B cell (primary cell): Measurements from ENCODE around the gene SPEG. TPM values are rescaled to one million over a fixed set of nuclear protein-coding genes. Genes with fewer than 3 reads are reported as not detected.

Experiments
- ATAC-seq: fragments of 200-7000 bp; cut with Tn5 transposase; one replicate; pipeline ENCODE4 v1.10.0; 2021; ENCODE audit warnings: low read depth, mild to moderate bottlenecking, moderate number of reproducible peaks, moderate library complexity
- CTCF ChIA-PET: fragments of 350-600 bp; sonication (Branson Sonifier 250); formaldehyde crosslinking; loops from one replicate; lab custom pipeline; 2021; ENCODE audit warnings: antibody characterized with exemption, inconsistent platforms; lab: Charles Lee
- POLR2A ChIA-PET: fragments of 350-600 bp; sonication (Branson Sonifier 250); formaldehyde crosslinking; loops from one replicate; lab custom pipeline; 2021; ENCODE audit warnings: antibody characterized with exemption; lab: Charles Lee
- DNase-seq: peaks from one replicate; pipeline ENCODE4 v3.0.0; 2013
- H2AFZ ChIP-seq: 2 replicates; pipeline ENCODE4 v1.6.1; 2012; ENCODE audit warnings: mild to moderate bottlenecking, low read depth, low read length; ENCODE audit not compliant: insufficient read depth, poor library complexity, severe bottlenecking
- H3K27ac ChIP-seq, 2 donors: 1 replicate in 1 of 2; 2 replicates in 1 of 2; pipeline ENCODE4 v1.5.1; 2012 to 2013; ENCODE audit warnings: low read length in 2 of 2, mild to moderate bottlenecking in 2 of 2, moderate library complexity in 1 of 2
- H3K27me3 ChIP-seq, 4 experiments: fragments of 200-600 bp in 1 of 4; sonication (generic) in 1 of 4; replicated peaks in 1 of 4; 1 replicate in 2 of 4; 2 replicates in 2 of 4; pipeline versions ENCODE4 v1.6.1 to v1.7.0; 2013 to 2016; ENCODE audit warnings: low read length in 3 of 4, mild to moderate bottlenecking in 2 of 4, mixed read lengths in 1 of 4, moderate library complexity in 1 of 4; ENCODE audit not compliant: insufficient read depth in 4 of 4, control insufficient read depth in 3 of 4; ENCODE audit errors: control extremely low read depth in 1 of 4
- H3K36me3 ChIP-seq, 2 experiments: replicated peaks in 1 of 2; 1 replicate in 1 of 2; 2 replicates in 1 of 2; pipeline versions ENCODE4 v1.6.1 to v1.7.1; 2013; ENCODE audit warnings: low read length in 1 of 2; ENCODE audit not compliant: insufficient read depth in 2 of 2, control insufficient read depth in 1 of 2; ENCODE audit errors: control extremely low read depth in 1 of 2, extremely low read depth in 1 of 2
- H3K4me1 ChIP-seq, 2 donors: fragments of 200-600 bp in 1 of 2; sonication (generic) in 1 of 2; 1 replicate in 1 of 2; 2 replicates in 1 of 2; pipeline versions ENCODE4 v1.5.1 to v1.6.1; 2013 to 2017; ENCODE audit warnings: low read length in 2 of 2; ENCODE audit not compliant: control insufficient read depth in 2 of 2, insufficient read depth in 2 of 2
- H3K4me2 ChIP-seq: replicated peaks from 2 replicates; pipeline ENCODE3; 2012; ENCODE audit warnings: mild to moderate bottlenecking, low read depth, low read length; ENCODE audit not compliant: poor library complexity, severe bottlenecking
- H3K4me3 ChIP-seq, 5 experiments: fragments of 200-600 bp in 1 of 5; sonication (generic) in 1 of 5; 1 replicate in 3 of 5; 2 replicates in 2 of 5; pipeline versions ENCODE4 v1.5.1 to v1.7.0; 2011 to 2016; ENCODE audit warnings: low read length in 4 of 5, mild to moderate bottlenecking in 4 of 5, low read depth in 2 of 5, control low read depth in 1 of 5, moderate library complexity in 1 of 5; ENCODE audit not compliant: insufficient read depth in 1 of 5; ENCODE audit errors: control extremely low read depth in 1 of 5, extremely low read depth in 1 of 5
- H3K79me2 ChIP-seq: fragments of 200-600 bp; sonication (generic); one replicate; pipeline ENCODE4 v1.6.0; 2016; ENCODE audit warnings: low read length; ENCODE audit not compliant: control insufficient read depth, insufficient read depth
- H3K9ac ChIP-seq: fragments of 200-600 bp; sonication (generic); 2 replicates; pipeline ENCODE4 v1.6.1; 2017; ENCODE audit warnings: mild to moderate bottlenecking, low read length, moderate library complexity
- H3K9me3 ChIP-seq, 3 donors: one replicate each; pipeline versions ENCODE4 v1.6.1 to v1.7.1; 2013; ENCODE audit warnings: low read length in 2 of 3; ENCODE audit not compliant: control insufficient read depth in 2 of 3, insufficient read depth in 1 of 3; ENCODE audit errors: control extremely low read depth in 1 of 3
- H4K20me1 ChIP-seq: 2 replicates; pipeline ENCODE4 v1.6.0; 2012; ENCODE audit warnings: mild to moderate bottlenecking, low read length; ENCODE audit not compliant: insufficient read depth, control insufficient read depth, poor library complexity, severe bottlenecking
- H3K27ac Mint-ChIP-seq: one replicate; pipeline ENCODE4 v1.8.0; 2021; ENCODE audit warnings: mixed read lengths
- H3K27me3 Mint-ChIP-seq: one replicate; pipeline ENCODE4 v1.8.0; 2021; ENCODE audit warnings: mixed read lengths
- H3K4me1 Mint-ChIP-seq: one replicate; pipeline ENCODE4 v1.8.0; 2021; ENCODE audit warnings: mixed read lengths
- H3K4me3 Mint-ChIP-seq: one replicate; pipeline ENCODE4 v1.8.0; 2021; ENCODE audit warnings: mixed read lengths
- H3K9me3 Mint-ChIP-seq: one replicate; pipeline ENCODE4 v1.8.0; 2022; ENCODE audit warnings: mixed read lengths; ENCODE audit not compliant: insufficient read depth
- CTCF ChIP-seq: fragments of 200-600 bp; IDR thresholded peaks from one replicate; pipeline ENCODE4 v1.8.0; 2022; ENCODE audit warnings: antibody characterized with exemption, mild to moderate bottlenecking
- EZH2 ChIP-seq: IDR thresholded peaks from 2 replicates; pipeline ENCODE4 v1.6.1; 2012; ENCODE audit warnings: borderline replicate concordance, low read depth, mild to moderate bottlenecking, moderate library complexity, low read length; ENCODE audit not compliant: insufficient read depth, poor library complexity, severe bottlenecking
- WGBS: methylation state at CpG from one replicate; pipeline ENCODE4 v1.1.5; 2013; ENCODE audit warnings: missing lambda C conversion rate; ENCODE audit not compliant: insufficient coverage; 5-methylcytosine and 5-hydroxymethylcytosine counted together
- intact Hi-C: fragments of 100-400 bp; cut with micrococcal nuclease; formaldehyde crosslinking; loops from one replicate; pipeline ENCODE4 v1.10.0; 2022
- polyA plus RNA-seq: library from polyadenylated mRNA; depleted of rRNA; stranded (reverse); fragments of >200 nt; gene quantifications from 2 replicates; pipeline ENCODE4 v1.2.3, GENCODE V29; 2012
- total RNA-seq, 2 donors: library from RNA; stranded (reverse); fragments of 120-200 nt in 1 of 2; gene quantifications; 1 replicate in 1 of 2; 2 replicates in 1 of 2; pipeline versions ENCODE4 v1.2.3 to v1.2.4, GENCODE V29; 2013 to 2022

The SPEG gene
- total and polyA plus RNA-seq, 2 donors (not counting 1 experiment from before 2014, with no cell fraction given), result 0.03 to 0.74 TPM

- peak; percentile 84 for ATAC-seq
- Histone ChIP-seq H3K9me3 (no peaks in the 10 kb centered on the region), H3K4me1 (no peaks in the 10 kb centered on the region), H3K4me2 (no peak overlapping the region), H3K4me3 (no peak overlapping the region), H3K79me2 (no peaks in the 10 kb centered on the region), H3K36me3 (no peaks in the 10 kb centered on the region), H3K27ac (no peak overlapping the region), H3K9ac (no peak overlapping the region), H2AFZ (no peak overlapping the region), H4K20me1 (no peaks in the 10 kb centered on the region), H3K27me3 (peaks cover 0 to 25% (median 0%) of the 10 kb centered on the region in 4 experiments)
- ChIA-PET CTCF (interaction anchor here (0.6 to 4.4 kb wide), 20 partner anchors 9 to 1334 kb away, joined by 3 to 97 read pairs (median 4); partner anchors contain the start of genes DNPEP, RUFY4 and STK11IP), POLR2A (no interaction called here)
- Mint-ChIP-seq H3K9me3 (no peaks in the 10 kb centered on the region), H3K27me3 (peaks cover 28% of the 10 kb centered on the region), H3K27ac (no peak overlapping the region), H3K4me1 (no peaks in the 10 kb centered on the region), H3K4me3 (no peak overlapping the region)
- WGBS, result 23% methylated on average over 6 of the region's 15 CpGs
- TF ChIP-seq EZH2, result no peak
- TF ChIP-seq CTCF, result peak; percentile 93
- intact Hi-C loops, result loop anchor here (1.0 to 5.0 kb wide), 4 partner anchors 56 to 294 kb away; no protein-coding TSS in a partner anchor
- peak; percentile 71 for DNase-seq
Observed at GRCh38 chr2:219402665-219403515, 31.8 kb upstream of the SPEG start.

DNA sequence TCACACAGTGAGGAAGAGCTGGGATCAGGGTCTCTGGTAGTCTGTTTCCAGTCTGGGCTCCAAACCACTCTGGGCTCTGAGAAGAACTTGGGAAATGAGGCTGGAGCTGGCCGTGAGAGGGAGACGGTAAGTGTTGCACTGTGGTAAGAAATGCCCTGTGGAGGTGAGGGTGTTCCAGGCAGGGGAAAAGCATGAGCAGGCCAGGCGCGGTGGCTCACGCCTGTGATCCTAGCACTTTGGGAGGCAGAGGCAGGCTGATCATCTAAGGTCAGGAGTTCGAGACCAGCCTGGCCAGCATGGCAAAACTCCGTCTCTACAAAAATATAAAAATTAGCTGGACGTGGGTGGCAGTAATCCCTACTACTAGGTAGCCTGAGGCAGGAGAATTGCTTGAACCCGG, 30.8 kb upstream of the SPEG start:
- no peak overlapping the region for H3K9ac ChIP-seq
- no peak overlapping the region for H2AFZ ChIP-seq
- Mint-ChIP-seq H3K9me3 (no peaks in the 10 kb centered on the region), H3K4me3 (no peak overlapping the region), H3K27me3 (peaks cover 31% of the 10 kb centered on the region), H3K27ac (no peak overlapping the region), H3K4me1 (no peaks in the 10 kb centered on the region)
- H3K79me2 ChIP-seq, result no peaks in the 10 kb centered on the region
- no peak overlapping the region for H3K27ac ChIP-seq
- ATAC-seq (no peak), DNase-seq (no peak)
- peaks cover 0 to 25% (median 0%) of the 10 kb centered on the region in 4 experiments for H3K27me3 ChIP-seq
- WGBS, result 86% methylated on average over 9 of the region's 9 CpGs
- no peaks in the 10 kb centered on the region for H4K20me1 ChIP-seq
- CTCF ChIA-PET, result interaction anchor here (0.6 to 4.4 kb wide), 11 partner anchors 10 to 1335 kb away, joined by 3 to 97 read pairs (median 4); partner anchors contain the start of genes DNPEP and RUFY4
- no peaks in the 10 kb centered on the region for H3K9me3 ChIP-seq
- intact Hi-C loops, result loop anchor here (1.0 to 5.0 kb wide), 4 partner anchors 55 to 293 kb away; no protein-coding TSS in a partner anchor
- POLR2A ChIA-PET, result no interaction called here
- no peak for TF ChIP-seq CTCF
- TF ChIP-seq EZH2, result no peak
- no peaks in the 10 kb centered on the region for H3K36me3 ChIP-seq
- H3K4me1 ChIP-seq, result no peaks in the 10 kb centered on the region
- no peak overlapping the region for H3K4me2 ChIP-seq
- no peak overlapping the region for H3K4me3 ChIP-seq
